GM12892 (cell line): ENCODE results near the gene GOLGA3.

Experiments used
- POLR2A ChIP-seq: IDR thresholded peaks from 2 replicates; pipeline ENCODE4 v1.6.1; 2011; ENCODE audit warnings: low read depth, low read length, control low read depth
- POLR2AphosphoS5 ChIP-seq: IDR thresholded peaks from 2 replicates; pipeline ENCODE4 v1.6.1; 2011; ENCODE audit warnings: low read depth, low read length, control low read depth

GRCh38 chr12:132828706-132829534 is at the start of gene GOLGA3:
- TF ChIP-seq POLR2A (peak; percentile 67; the same call in 1 of the 2 replicates), POLR2AphosphoS5 (0 out of 2 replicates have a peak, but pooled peaks have one; percentile 17)
